Astrocyte (in vitro differentiated cells and primary cell): ENCODE results near the gene LMCD1. TPM values are rescaled to one million over a fixed set of nuclear protein-coding genes. Genes with fewer than 3 reads are reported as not detected.
A peak's percentile ranks its signal among the peaks of the same experiment; 100 is the strongest.

Source experiments
- DNase-seq: peaks from one replicate; pipeline ENCODE4 v3.0.0-alpha.2; 2010; ENCODE audit warnings: low read depth
- FAIRE-seq: peaks from 2 replicates; lab custom pipeline; 2011; peaks lifted over from hg19 to GRCh38; lab: Jason Lieb, UNC
- H2AFZ ChIP-seq: 2 replicates; pipeline ENCODE4 v1.6.0; 2012; ENCODE audit warnings: low read depth, low read length, inconsistent platforms
- H3K27ac ChIP-seq: 2 replicates; pipeline ENCODE4 v1.5.1; 2011; ENCODE audit warnings: low read depth, low read length, inconsistent platforms
- H3K27me3 ChIP-seq: 2 replicates; pipeline ENCODE4 v1.6.0; 2011; ENCODE audit warnings: low read length, inconsistent platforms; ENCODE audit not compliant: insufficient read depth
- H3K36me3 ChIP-seq: 2 replicates; pipeline ENCODE4 v1.5.1; 2011; ENCODE audit warnings: low read length, inconsistent platforms; ENCODE audit not compliant: insufficient read depth
- H3K4me1 ChIP-seq: 2 replicates; pipeline ENCODE4 v1.5.1; 2011; ENCODE audit warnings: low read length, inconsistent platforms; ENCODE audit not compliant: insufficient read depth
- H3K4me2 ChIP-seq: 2 replicates; pipeline ENCODE4 v1.6.0; 2012; ENCODE audit warnings: low read length, inconsistent platforms
- H3K4me3 ChIP-seq: 2 replicates; pipeline ENCODE4 v1.5.1; 2011; ENCODE audit warnings: low read depth, mild to moderate bottlenecking, low read length, inconsistent platforms; ENCODE audit not compliant: insufficient read depth
- H3K79me2 ChIP-seq: 2 replicates; pipeline ENCODE4 v1.6.0; 2012; ENCODE audit warnings: mild to moderate bottlenecking, low read length, inconsistent platforms; ENCODE audit not compliant: insufficient read depth
- H3K9ac ChIP-seq: 2 replicates; pipeline ENCODE4 v1.6.0; 2012; ENCODE audit warnings: mild to moderate bottlenecking, low read length, inconsistent platforms
- H3K9me3 ChIP-seq: 2 replicates; pipeline ENCODE4 v1.5.1; 2012; ENCODE audit warnings: low read depth, mild to moderate bottlenecking, low read length, inconsistent platforms; ENCODE audit not compliant: insufficient read depth
- H4K20me1 ChIP-seq: 2 replicates; pipeline ENCODE4 v1.6.0; 2012; ENCODE audit warnings: low read length, inconsistent platforms; ENCODE audit not compliant: insufficient read depth
- H3K27ac Mint-ChIP-seq: one replicate; pipeline ENCODE4 v1.8.0; 2021; ENCODE audit warnings: mild to moderate bottlenecking, mixed read lengths; ENCODE audit not compliant: unreplicated experiment
- H3K27me3 Mint-ChIP-seq: one replicate; pipeline ENCODE4 v1.8.0; 2021; ENCODE audit warnings: low read depth, mixed read lengths; ENCODE audit not compliant: unreplicated experiment
- H3K36me3 Mint-ChIP-seq: one replicate; pipeline ENCODE4 v1.8.0; 2021; ENCODE audit warnings: low read depth, mixed read lengths; ENCODE audit not compliant: unreplicated experiment
- H3K4me1 Mint-ChIP-seq: one replicate; pipeline ENCODE4 v1.8.0; 2021; ENCODE audit warnings: low read depth, mixed read lengths; ENCODE audit not compliant: unreplicated experiment
- H3K4me3 Mint-ChIP-seq: one replicate; pipeline ENCODE4 v1.8.0; 2021; ENCODE audit warnings: mild to moderate bottlenecking, moderate library complexity, mixed read lengths; ENCODE audit not compliant: unreplicated experiment
- H3K9me3 Mint-ChIP-seq: one replicate; pipeline ENCODE4 v1.8.0; 2021; ENCODE audit warnings: mild to moderate bottlenecking, mixed read lengths; ENCODE audit not compliant: unreplicated experiment
- EZH2 ChIP-seq: IDR thresholded peaks from 2 replicates; pipeline ENCODE4 v1.6.1; 2012; ENCODE audit warnings: mild to moderate bottlenecking, low read length, inconsistent platforms; ENCODE audit not compliant: insufficient read depth
- total RNA-seq: library from RNA; stranded (reverse); gene quantifications from 2 replicates; pipeline ENCODE4 v1.2.1, GENCODE V29; 2021
- TF ChIP-seq, protein P1 (sequence below): IDR thresholded peaks from 2 replicates; pipeline ENCODE4 v1.5.1; 2011; ENCODE audit warnings: low read depth, mild to moderate bottlenecking, inconsistent platforms, low read length, moderate library complexity; ENCODE audit not compliant: insufficient read depth

Gene LMCD1
- total RNA-seq, 1 donor from 2014 or later, result 374 TPM

DNA sequence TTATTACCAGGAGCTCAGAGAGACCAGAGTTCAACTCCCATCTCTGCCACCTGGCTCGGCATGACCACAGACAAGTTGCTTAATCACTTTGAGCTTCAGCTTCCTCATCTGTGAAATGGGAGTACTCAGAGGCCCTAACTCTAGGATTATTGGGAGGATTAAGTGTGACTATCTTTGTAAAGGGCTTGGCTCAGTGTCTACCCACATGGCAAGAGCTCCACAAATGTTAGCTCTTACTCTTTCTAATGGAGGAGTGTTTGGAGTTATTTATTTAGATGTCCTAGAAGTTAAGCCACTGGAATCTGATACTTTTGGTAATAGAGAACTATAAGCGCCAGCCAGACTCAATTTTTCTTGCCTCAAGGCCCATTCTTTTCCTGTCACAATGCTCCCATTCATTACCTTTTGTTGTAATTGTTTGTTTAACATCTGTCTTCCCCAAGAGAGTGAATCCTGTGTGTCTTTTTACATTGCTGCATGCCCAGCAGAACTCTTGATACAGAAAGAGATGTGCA is 12.3 kb upstream of the LMCD1 start:
- H3K79me2 ChIP-seq, result no peaks in the 10 kb centered on the region
- H3K4me1 Mint-ChIP-seq, result peaks cover 72% of the 10 kb centered on the region
- peak; percentile 17 for FAIRE-seq
- no peak overlapping the region for H2AFZ ChIP-seq
- H3K27ac Mint-ChIP-seq, result peak overlapping the region; percentile 95
- TF ChIP-seq EZH2, result no peak
- TF ChIP-seq, protein P1, sequence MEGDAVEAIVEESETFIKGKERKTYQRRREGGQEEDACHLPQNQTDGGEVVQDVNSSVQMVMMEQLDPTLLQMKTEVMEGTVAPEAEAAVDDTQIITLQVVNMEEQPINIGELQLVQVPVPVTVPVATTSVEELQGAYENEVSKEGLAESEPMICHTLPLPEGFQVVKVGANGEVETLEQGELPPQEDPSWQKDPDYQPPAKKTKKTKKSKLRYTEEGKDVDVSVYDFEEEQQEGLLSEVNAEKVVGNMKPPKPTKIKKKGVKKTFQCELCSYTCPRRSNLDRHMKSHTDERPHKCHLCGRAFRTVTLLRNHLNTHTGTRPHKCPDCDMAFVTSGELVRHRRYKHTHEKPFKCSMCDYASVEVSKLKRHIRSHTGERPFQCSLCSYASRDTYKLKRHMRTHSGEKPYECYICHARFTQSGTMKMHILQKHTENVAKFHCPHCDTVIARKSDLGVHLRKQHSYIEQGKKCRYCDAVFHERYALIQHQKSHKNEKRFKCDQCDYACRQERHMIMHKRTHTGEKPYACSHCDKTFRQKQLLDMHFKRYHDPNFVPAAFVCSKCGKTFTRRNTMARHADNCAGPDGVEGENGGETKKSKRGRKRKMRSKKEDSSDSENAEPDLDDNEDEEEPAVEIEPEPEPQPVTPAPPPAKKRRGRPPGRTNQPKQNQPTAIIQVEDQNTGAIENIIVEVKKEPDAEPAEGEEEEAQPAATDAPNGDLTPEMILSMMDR, result no peak
- H3K27me3 ChIP-seq, result no peaks in the 10 kb centered on the region
- H3K4me3 ChIP-seq, result no peak overlapping the region
- peaks cover 5% of the 10 kb centered on the region for H3K36me3 Mint-ChIP-seq
- H3K27me3 Mint-ChIP-seq, result no peaks in the 10 kb centered on the region
- DNase-seq, result no peak
- peaks cover 11% of the 10 kb centered on the region for H3K9me3 Mint-ChIP-seq
- no peaks in the 10 kb centered on the region for H3K36me3 ChIP-seq
- H3K4me3 Mint-ChIP-seq, result no peak overlapping the region
- H3K9ac ChIP-seq, result peak overlapping the region; percentile 52
- H4K20me1 ChIP-seq, result no peaks in the 10 kb centered on the region
- H3K27ac ChIP-seq, result peak overlapping the region; percentile 82
- H3K4me1 ChIP-seq, result peaks cover 38% of the 10 kb centered on the region
- peaks cover 5% of the 10 kb centered on the region for H3K9me3 ChIP-seq
- H3K4me2 ChIP-seq, result peak overlapping the region; percentile 24

DNA sequence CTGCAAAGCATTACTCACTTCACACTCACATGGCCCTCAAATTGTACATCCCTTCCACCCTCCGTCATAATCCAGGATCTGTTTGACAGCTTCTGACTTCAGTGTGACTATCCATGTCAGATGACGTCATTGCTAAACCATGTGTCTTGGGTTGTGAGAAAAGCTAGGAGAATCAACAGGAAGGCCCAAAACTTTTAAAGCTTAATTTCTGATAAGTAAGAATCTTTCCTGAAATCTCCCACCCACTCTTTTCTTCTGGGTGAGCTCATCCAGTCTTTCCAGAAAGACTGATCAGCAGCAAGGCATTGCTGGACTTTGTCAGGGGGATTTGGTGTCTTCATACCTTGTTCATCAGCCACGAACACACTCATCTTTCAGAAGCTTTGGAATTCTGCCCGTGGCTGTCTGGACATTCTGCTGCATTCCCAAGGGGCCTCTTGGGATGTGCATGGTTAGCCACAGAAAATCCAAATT is 11.5 kb upstream of the LMCD1 start:
- H3K4me2 ChIP-seq, result peak overlapping the region; percentile 24
- no peaks in the 10 kb centered on the region for H3K27me3 ChIP-seq
- no peak overlapping the region for H3K4me3 Mint-ChIP-seq
- peaks cover 40% of the 10 kb centered on the region for H3K4me1 ChIP-seq
- H4K20me1 ChIP-seq, result no peaks in the 10 kb centered on the region
- H3K79me2 ChIP-seq, result no peaks in the 10 kb centered on the region
- H3K27me3 Mint-ChIP-seq, result no peaks in the 10 kb centered on the region
- H3K9me3 ChIP-seq, result no peaks in the 10 kb centered on the region
- no peak overlapping the region for H3K4me3 ChIP-seq
- peak; percentile 98 for DNase-seq
- no peak overlapping the region for H2AFZ ChIP-seq
- peaks cover 65% of the 10 kb centered on the region for H3K4me1 Mint-ChIP-seq
- H3K9ac ChIP-seq, result peak overlapping the region; percentile 52
- H3K36me3 ChIP-seq, result no peaks in the 10 kb centered on the region
- no peak for TF ChIP-seq EZH2
- TF ChIP-seq, protein P1, result no peak
- peak overlapping the region; percentile 95 for H3K27ac Mint-ChIP-seq
- H3K27ac ChIP-seq, result peak overlapping the region; percentile 82
- peaks cover 5% of the 10 kb centered on the region for H3K9me3 Mint-ChIP-seq
- no peaks in the 10 kb centered on the region for H3K36me3 Mint-ChIP-seq
- FAIRE-seq, result peak; percentile 76
